Retinal pigment epithelial cell (primary cell): Measurements from ENCODE around the gene CASP5.
"Not testable (repeated sequence)": the region's sequence is repeated elsewhere in the genome, so short reads cannot be mapped to it uniquely, and the experiment has no call there.

Experiments
- DNase-seq: peaks from one replicate; pipeline ENCODE4 v3.0.0-alpha.2; 2010; ENCODE audit warnings: low read depth
- H3K4me3 ChIP-seq: 2 replicates; pipeline ENCODE4 v1.5.1; 2011; ENCODE audit warnings: mild to moderate bottlenecking, low read length, control low read depth, moderate library complexity
- CTCF ChIP-seq: conservative IDR thresholded peaks from 2 replicates; pipeline ENCODE4 v1.5.1; 2011; ENCODE audit warnings: low read depth, low read length, control low read depth, inconsistent platforms

CASP5 gene

DNA sequence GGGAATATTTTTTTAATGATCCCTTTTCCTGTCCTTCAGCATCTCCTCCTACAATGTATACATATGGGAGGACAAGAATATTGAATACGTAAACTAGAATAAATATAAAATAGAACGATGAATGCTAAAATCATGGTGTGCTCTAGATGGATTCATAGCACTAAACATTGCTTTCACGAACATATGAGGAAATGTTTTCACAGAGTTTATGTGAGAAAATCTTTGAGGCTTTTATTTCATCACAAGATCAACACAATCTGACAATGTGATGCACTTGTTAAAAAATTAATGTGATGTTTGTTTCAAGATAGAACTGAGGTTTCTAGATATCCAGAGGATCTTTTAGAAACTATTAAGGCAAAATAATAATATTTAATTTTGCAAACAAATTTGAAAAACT, 19.2 kb upstream of the CASP5 start:
- DNase-seq, result no peak
- H3K4me3 ChIP-seq, result no peak overlapping the region
- TF ChIP-seq CTCF, result no peak

GRCh38 chr11:105040703-105041102, 17.7 kb upstream of the CASP5 start:
- H3K4me3 ChIP-seq, result no peak overlapping the region
- no peak for DNase-seq
- no peak for TF ChIP-seq CTCF

DNA sequence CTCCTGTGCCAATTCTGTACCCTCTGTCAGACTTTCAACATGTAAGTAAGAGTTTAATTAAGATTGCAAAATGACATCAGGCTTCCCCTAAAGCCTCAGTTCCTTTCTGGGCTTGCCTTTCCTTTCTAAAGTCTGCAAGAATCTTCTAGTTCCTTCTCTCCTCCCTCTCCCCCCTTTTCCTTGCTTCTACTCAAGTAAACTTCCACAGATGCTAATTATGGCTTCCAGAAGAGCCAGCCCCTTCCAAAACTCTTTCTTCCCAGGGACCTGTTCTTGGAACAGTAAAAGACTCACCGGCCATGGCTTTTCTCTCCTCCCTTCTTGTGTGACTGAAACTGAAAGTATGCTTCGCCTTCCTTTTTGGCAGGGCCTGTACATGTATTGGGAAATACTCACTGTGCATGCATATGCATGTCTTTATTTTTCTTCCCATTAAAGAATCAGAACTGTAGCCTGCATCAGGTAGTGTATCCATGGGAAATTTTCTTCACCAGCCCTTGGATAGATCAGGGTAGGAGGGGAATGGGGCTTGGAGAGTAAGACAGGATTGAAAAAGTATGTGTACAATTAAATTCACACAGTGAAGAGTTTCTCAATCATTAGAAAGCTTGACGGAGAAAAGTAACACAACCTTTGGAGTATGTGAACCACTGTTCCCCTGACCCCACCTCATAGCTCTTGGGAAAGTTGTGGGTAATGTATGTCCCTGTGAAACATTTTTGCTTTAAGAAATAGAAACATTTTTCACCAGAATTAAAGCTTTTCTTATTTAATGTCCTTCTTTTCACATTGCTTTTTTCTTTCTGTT, 12.0 kb upstream of the CASP5 start, which contains the start of gene CASP1:
CASP1 (minus strand) TSS at position 332 of the 808 bp plus-strand sequence; CDS start at position 301, 31 bp downstream.
- no peak for TF ChIP-seq CTCF
- no peak for DNase-seq
- no peak within 1 kb of the TSS for H3K4me3 ChIP-seq

GRCh38 chr11:105034388-105034787, 11.4 kb upstream of the CASP5 start:
- not testable (repeated sequence) for H3K4me3 ChIP-seq, DNase-seq

- no peak overlapping the region for H3K4me3 ChIP-seq
- TF ChIP-seq CTCF, result no peak
- no peak for DNase-seq
These were observed 10.8 kb upstream of the CASP5 start for GRCh38 chr11:105033781-105034180.

DNA sequence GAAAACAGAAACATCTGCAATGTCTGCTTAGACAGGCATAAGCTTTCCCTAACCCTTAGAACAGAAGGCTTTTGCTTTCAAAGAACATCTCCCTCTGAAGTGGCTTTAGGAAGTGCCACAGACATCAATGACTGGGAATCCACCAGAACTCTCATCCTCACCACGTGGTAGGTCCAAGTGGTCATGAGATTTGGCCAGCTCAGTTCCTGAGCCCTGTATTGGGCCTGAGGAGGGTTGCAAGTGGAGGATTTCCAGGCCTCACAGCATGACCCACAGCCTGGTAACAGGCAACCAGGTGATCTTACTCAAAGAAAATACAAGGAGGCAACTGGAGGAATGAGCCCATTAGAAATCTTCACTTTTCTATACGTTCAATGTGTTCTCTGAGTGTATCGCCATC, 10.4 kb upstream of the CASP5 start:
- TF ChIP-seq CTCF, result no peak
- no peak for DNase-seq
- no peak overlapping the region for H3K4me3 ChIP-seq

- H3K4me3 ChIP-seq, result no peak overlapping the region
- no peak for TF ChIP-seq CTCF
- no peak for DNase-seq
These were observed 9.5 kb upstream of the CASP5 start for GRCh38 chr11:105032495-105032894.
